GM23338 (cell line): Measurements from ENCODE around the gene COIL. TPM values are rescaled to one million over a fixed set of nuclear protein-coding genes. Genes with fewer than 3 reads are reported as not detected.

Experiments used
- ATAC-seq: fragments of 200-7000 bp; cut with Tn5 transposase; 3 replicates; pipeline ENCODE4 v1.9.1; 2020
- DNase-seq: peaks from one replicate; pipeline ENCODE4 v3.0.0-alpha.2; 2015; ENCODE audit warnings: low spot score
- H2AFZ ChIP-seq: fragments of 200-600 bp; sonication (generic); 2 replicates; pipeline ENCODE4 v1.8.0; 2016; ENCODE audit warnings: antibody characterized with exemption, mild to moderate bottlenecking, moderate library complexity
- H3F3A ChIP-seq: fragments of 200-600 bp; sonication (generic); replicated peaks from 2 replicates; pipeline ENCODE4 v1.8.0; 2017; ENCODE audit warnings: antibody characterized with exemption, mixed run types, low read depth
- H3K27ac ChIP-seq: fragments of 200-600 bp; sonication (generic); 2 replicates; pipeline ENCODE4 v1.6.1; 2016; ENCODE audit warnings: low read depth
- H3K27me3 ChIP-seq: fragments of 200-600 bp; sonication (generic); 2 replicates; pipeline ENCODE4 v1.8.0; 2016; ENCODE audit warnings: mild to moderate bottlenecking, mixed run types, moderate library complexity; ENCODE audit not compliant: insufficient read depth
- H3K36me3 ChIP-seq: fragments of 200-600 bp; sonication (generic); 2 replicates; pipeline ENCODE4 v1.8.0; 2016; ENCODE audit warnings: mild to moderate bottlenecking; ENCODE audit not compliant: insufficient read depth
- H3K4me1 ChIP-seq: fragments of 200-600 bp; sonication (generic); 2 replicates; pipeline ENCODE4 v1.8.0; 2016; ENCODE audit warnings: mild to moderate bottlenecking, moderate library complexity; ENCODE audit not compliant: insufficient read depth
- H3K4me2 ChIP-seq: fragments of 200-600 bp; sonication (generic); 2 replicates; pipeline ENCODE4 v1.7.1; 2017; ENCODE audit warnings: mixed run types
- H3K4me3 ChIP-seq: fragments of 200-600 bp; sonication (generic); 2 replicates; pipeline ENCODE4 v1.6.1; 2016; ENCODE audit warnings: mixed run types
- H3K79me2 ChIP-seq: fragments of 200-600 bp; sonication (generic); replicated peaks from 2 replicates; pipeline ENCODE4 v1.8.0; 2017; ENCODE audit warnings: mild to moderate bottlenecking; ENCODE audit not compliant: insufficient read depth
- H3K9me2 ChIP-seq: fragments of 200-600 bp; sonication (generic); 2 replicates; pipeline ENCODE4 v1.8.0; 2017; ENCODE audit not compliant: insufficient read depth
- H4K20me1 ChIP-seq: fragments of 200-600 bp; sonication (generic); replicated peaks from 2 replicates; pipeline ENCODE4 v1.8.0; 2017; ENCODE audit warnings: mild to moderate bottlenecking; ENCODE audit not compliant: insufficient read depth
- H3K27ac Mint-ChIP-seq: 2 replicates; pipeline ENCODE4 v1.8.0; 2020; ENCODE audit warnings: inconsistent platforms, mild to moderate bottlenecking, moderate library complexity, mixed read lengths
- H3K27me3 Mint-ChIP-seq: 3 replicates; pipeline ENCODE4 v1.8.0; 2022; ENCODE audit warnings: low read depth, mild to moderate bottlenecking, moderate library complexity, mixed read lengths, inconsistent platforms; ENCODE audit not compliant: insufficient read depth, poor library complexity
- H3K36me3 Mint-ChIP-seq: 3 replicates; pipeline ENCODE4 v1.8.0; 2021; ENCODE audit warnings: low read depth, mild to moderate bottlenecking, inconsistent platforms, moderate library complexity, mixed read lengths
- H3K4me1 Mint-ChIP-seq: 3 replicates; pipeline ENCODE4 v1.8.0; 2020; ENCODE audit warnings: mild to moderate bottlenecking, inconsistent platforms, mixed read lengths
- H3K4me3 Mint-ChIP-seq: 3 replicates; pipeline ENCODE4 v1.8.0; 2021; ENCODE audit warnings: moderate library complexity, mild to moderate bottlenecking, inconsistent platforms, mixed read lengths
- H3K9me3 Mint-ChIP-seq: 3 replicates; pipeline ENCODE4 v1.8.0; 2020; ENCODE audit warnings: moderate library complexity, mild to moderate bottlenecking, inconsistent platforms, mixed read lengths
- CREB1 ChIP-seq: fragments of 250-450 bp; sonication (Bioruptor Pico); IDR thresholded peaks from 2 replicates; pipeline ENCODE4 v1.5.0; 2020; ENCODE audit warnings: low read depth, mild to moderate bottlenecking, moderate library complexity
- EZH2 ChIP-seq: fragments of 200-600 bp; sonication (generic); IDR thresholded peaks from one replicate; pipeline ENCODE4 v1.8.0; 2017; ENCODE audit warnings: antibody characterized with exemption, mild to moderate bottlenecking, low read depth; ENCODE audit not compliant: unreplicated experiment
- EZH2phosphoT487 ChIP-seq: fragments of 200-600 bp; sonication (generic); IDR thresholded peaks from one replicate; pipeline ENCODE4 v1.8.1; 2018; ENCODE audit warnings: antibody characterized with exemption; ENCODE audit not compliant: unreplicated experiment
- JUNB ChIP-seq: IDR thresholded peaks from one replicate; pipeline ENCODE4 v1.6.1; 2016; ENCODE audit warnings: antibody characterized with exemption; ENCODE audit not compliant: unreplicated experiment
- NANOG ChIP-seq: IDR thresholded peaks from 2 replicates; pipeline ENCODE4 v1.6.1; 2016; ENCODE audit warnings: antibody characterized with exemption, borderline replicate concordance
- POLR2AphosphoS5 ChIP-seq: IDR thresholded peaks from 2 replicates; pipeline ENCODE4 v1.6.1; 2016; ENCODE audit warnings: antibody characterized with exemption, low read depth
- STAT1 ChIP-seq: IDR thresholded peaks from one replicate; pipeline ENCODE4 v1.6.1; 2016; ENCODE audit warnings: antibody characterized with exemption; ENCODE audit not compliant: unreplicated experiment
- ZNF114 ChIP-seq: fragments of 250-450 bp; sonication (Bioruptor Pico); IDR thresholded peaks from 2 replicates; pipeline ENCODE4 v1.5.0; 2020; ENCODE audit warnings: mild to moderate bottlenecking, moderate library complexity
- ZNF331 ChIP-seq: fragments of 250-450 bp; sonication (Bioruptor Pico); IDR thresholded peaks from 2 replicates; pipeline ENCODE4 v1.5.0; 2020; ENCODE audit warnings: low read depth, mild to moderate bottlenecking, moderate library complexity
- polyA plus RNA-seq: library from polyadenylated mRNA; unstranded; fragments of >200 nt; fragmentation: Nextera tagmentation; extraction: Ambion mirVana; gene quantifications from 2 replicates; pipeline ENCODE4 v1.2.1, GENCODE V29; 2016
- total RNA-seq: library from RNA; depleted of rRNA; stranded (reverse); fragments of >200 nt; shearing (Covaris generic); gene quantifications from 2 replicates; pipeline ENCODE4 v1.2.3, GENCODE V29; 2014
- TF ChIP-seq, protein P1 (sequence below): fragments of 250-450 bp; sonication (Bioruptor Pico); IDR thresholded peaks from 2 replicates; pipeline ENCODE4 v1.5.0; 2020; ENCODE audit warnings: mild to moderate bottlenecking, moderate library complexity
- TF ChIP-seq, protein P2 (sequence below): IDR thresholded peaks from one replicate; pipeline ENCODE4 v1.6.1; 2018; ENCODE audit warnings: antibody characterized with exemption; ENCODE audit not compliant: unreplicated experiment
- TF ChIP-seq, protein P3 (sequence below), 2 experiments: fragments of 200-600 bp in 1 of 2; sonication (generic) in 1 of 2; conservative IDR thresholded peaks; 2 replicates each; pipeline versions ENCODE4 v1.5.1 to v1.6.1; 2016 to 2017; ENCODE audit warnings: antibody characterized with exemption in 2 of 2, low read depth in 2 of 2, mild to moderate bottlenecking in 2 of 2, moderate library complexity in 1 of 2
- TF ChIP-seq, protein P4 (sequence below): IDR thresholded peaks from 2 replicates; pipeline ENCODE4 v1.6.1; 2016; ENCODE audit warnings: antibody characterized with exemption

COIL gene
- total and polyA plus RNA-seq, 2 experiments from 2014 or later, result 18.5 to 32.2 TPM

DNA sequence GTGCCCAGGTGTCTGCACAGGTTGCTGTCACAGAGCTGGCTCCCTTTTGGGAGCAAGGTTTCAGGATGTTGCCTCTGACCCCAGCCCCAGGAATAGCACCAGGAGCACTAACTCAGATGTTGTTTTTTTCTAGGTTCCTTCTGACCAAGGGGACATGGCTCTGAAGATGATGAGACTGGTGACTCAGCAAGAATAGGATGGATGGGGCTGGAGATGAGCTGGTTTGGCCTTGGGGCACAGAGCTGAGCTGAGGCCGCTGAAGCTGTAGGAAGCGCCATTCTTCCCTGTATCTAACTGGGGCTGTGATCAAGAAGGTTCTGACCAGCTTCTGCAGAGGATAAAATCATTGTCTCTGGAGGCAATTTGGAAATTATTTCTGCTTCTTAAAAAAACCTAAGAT, 45.2 kb upstream of the COIL start:
- Histone ChIP-seq H3K9me2 (peaks cover 4% of the 10 kb centered on the region; the same call in 1 of the 2 replicates), H3K36me3 (no peaks in the 10 kb centered on the region; the same call in none of the 2 replicates), H3F3A (no peaks in the 10 kb centered on the region), H3K27me3 (no peaks in the 10 kb centered on the region), H3K79me2 (no peaks in the 10 kb centered on the region), H2AFZ (no peak overlapping the region), H3K27ac (no peak overlapping the region), H3K4me1 (no peaks in the 10 kb centered on the region; the same call in 1 of the 2 replicates), H3K4me2 (no peak overlapping the region), H3K4me3 (no peak overlapping the region), H4K20me1 (no peaks in the 10 kb centered on the region)
- Mint-ChIP-seq H3K27ac (no peak overlapping the region), H3K36me3 (peaks cover 7% of the 10 kb centered on the region; the same call in 1 of the 3 replicates), H3K27me3 (peaks cover 7% of the 10 kb centered on the region), H3K4me3 (no peak overlapping the region), H3K9me3 (no peaks in the 10 kb centered on the region), H3K4me1 (peaks cover 13% of the 10 kb centered on the region)
- TF ChIP-seq POLR2AphosphoS5 (no peak), CREB1 (CRISPR knock-in tag) (no peak), STAT1 (no peak), ZNF114 (CRISPR knock-in tag) (no peak), EZH2phosphoT487 (no peak), NANOG (no peak), EZH2 (no peak), JUNB (no peak), ZNF331 (no peak)
- TF ChIP-seq, protein P1, sequence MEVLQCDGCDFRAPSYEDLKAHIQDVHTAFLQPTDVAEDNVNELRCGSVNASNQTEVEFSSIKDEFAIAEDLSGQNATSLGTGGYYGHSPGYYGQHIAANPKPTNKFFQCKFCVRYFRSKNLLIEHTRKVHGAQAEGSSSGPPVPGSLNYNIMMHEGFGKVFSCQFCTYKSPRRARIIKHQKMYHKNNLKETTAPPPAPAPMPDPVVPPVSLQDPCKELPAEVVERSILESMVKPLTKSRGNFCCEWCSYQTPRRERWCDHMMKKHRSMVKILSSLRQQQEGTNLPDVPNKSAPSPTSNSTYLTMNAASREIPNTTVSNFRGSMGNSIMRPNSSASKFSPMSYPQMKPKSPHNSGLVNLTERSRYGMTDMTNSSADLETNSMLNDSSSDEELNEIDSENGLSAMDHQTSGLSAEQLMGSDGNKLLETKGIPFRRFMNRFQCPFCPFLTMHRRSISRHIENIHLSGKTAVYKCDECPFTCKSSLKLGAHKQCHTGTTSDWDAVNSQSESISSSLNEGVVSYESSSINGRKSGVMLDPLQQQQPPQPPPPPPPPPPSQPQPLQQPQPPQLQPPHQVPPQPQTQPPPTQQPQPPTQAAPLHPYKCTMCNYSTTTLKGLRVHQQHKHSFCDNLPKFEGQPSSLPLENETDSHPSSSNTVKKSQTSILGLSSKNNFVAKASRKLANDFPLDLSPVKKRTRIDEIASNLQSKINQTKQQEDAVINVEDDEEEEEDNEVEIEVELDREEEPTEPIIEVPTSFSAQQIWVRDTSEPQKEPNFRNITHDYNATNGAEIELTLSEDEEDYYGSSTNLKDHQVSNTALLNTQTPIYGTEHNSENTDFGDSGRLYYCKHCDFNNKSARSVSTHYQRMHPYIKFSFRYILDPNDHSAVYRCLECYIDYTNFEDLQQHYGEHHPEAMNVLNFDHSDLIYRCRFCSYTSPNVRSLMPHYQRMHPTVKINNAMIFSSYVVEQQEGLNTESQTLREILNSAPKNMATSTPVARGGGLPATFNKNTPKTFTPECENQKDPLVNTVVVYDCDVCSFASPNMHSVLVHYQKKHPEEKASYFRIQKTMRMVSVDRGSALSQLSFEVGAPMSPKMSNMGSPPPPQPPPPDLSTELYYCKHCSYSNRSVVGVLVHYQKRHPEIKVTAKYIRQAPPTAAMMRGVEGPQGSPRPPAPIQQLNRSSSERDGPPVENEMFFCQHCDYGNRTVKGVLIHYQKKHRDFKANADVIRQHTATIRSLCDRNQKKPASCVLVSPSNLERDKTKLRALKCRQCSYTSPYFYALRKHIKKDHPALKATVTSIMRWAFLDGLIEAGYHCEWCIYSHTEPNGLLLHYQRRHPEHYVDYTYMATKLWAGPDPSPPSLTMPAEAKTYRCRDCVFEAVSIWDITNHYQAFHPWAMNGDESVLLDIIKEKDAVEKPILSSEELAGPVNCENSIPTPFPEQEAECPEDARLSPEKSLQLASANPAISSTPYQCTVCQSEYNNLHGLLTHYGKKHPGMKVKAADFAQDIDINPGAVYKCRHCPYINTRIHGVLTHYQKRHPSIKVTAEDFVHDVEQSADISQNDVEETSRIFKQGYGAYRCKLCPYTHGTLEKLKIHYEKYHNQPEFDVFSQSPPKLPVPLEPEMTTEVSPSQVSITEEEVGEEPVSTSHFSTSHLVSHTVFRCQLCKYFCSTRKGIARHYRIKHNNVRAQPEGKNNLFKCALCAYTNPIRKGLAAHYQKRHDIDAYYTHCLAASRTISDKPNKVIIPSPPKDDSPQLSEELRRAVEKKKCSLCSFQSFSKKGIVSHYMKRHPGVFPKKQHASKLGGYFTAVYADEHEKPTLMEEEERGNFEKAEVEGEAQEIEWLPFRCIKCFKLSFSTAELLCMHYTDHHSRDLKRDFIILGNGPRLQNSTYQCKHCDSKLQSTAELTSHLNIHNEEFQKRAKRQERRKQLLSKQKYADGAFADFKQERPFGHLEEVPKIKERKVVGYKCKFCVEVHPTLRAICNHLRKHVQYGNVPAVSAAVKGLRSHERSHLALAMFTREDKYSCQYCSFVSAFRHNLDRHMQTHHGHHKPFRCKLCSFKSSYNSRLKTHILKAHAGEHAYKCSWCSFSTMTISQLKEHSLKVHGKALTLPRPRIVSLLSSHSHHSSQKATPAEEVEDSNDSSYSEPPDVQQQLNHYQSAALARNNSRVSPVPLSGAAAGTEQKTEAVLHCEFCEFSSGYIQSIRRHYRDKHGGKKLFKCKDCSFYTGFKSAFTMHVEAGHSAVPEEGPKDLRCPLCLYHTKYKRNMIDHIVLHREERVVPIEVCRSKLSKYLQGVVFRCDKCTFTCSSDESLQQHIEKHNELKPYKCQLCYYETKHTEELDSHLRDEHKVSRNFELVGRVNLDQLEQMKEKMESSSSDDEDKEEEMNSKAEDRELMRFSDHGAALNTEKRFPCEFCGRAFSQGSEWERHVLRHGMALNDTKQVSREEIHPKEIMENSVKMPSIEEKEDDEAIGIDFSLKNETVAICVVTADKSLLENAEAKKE (CRISPR knock-in tag), result no peak
- TF ChIP-seq, protein P2, sequence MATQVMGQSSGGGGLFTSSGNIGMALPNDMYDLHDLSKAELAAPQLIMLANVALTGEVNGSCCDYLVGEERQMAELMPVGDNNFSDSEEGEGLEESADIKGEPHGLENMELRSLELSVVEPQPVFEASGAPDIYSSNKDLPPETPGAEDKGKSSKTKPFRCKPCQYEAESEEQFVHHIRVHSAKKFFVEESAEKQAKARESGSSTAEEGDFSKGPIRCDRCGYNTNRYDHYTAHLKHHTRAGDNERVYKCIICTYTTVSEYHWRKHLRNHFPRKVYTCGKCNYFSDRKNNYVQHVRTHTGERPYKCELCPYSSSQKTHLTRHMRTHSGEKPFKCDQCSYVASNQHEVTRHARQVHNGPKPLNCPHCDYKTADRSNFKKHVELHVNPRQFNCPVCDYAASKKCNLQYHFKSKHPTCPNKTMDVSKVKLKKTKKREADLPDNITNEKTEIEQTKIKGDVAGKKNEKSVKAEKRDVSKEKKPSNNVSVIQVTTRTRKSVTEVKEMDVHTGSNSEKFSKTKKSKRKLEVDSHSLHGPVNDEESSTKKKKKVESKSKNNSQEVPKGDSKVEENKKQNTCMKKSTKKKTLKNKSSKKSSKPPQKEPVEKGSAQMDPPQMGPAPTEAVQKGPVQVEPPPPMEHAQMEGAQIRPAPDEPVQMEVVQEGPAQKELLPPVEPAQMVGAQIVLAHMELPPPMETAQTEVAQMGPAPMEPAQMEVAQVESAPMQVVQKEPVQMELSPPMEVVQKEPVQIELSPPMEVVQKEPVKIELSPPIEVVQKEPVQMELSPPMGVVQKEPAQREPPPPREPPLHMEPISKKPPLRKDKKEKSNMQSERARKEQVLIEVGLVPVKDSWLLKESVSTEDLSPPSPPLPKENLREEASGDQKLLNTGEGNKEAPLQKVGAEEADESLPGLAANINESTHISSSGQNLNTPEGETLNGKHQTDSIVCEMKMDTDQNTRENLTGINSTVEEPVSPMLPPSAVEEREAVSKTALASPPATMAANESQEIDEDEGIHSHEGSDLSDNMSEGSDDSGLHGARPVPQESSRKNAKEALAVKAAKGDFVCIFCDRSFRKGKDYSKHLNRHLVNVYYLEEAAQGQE, result no peak
- TF ChIP-seq, protein P3, sequence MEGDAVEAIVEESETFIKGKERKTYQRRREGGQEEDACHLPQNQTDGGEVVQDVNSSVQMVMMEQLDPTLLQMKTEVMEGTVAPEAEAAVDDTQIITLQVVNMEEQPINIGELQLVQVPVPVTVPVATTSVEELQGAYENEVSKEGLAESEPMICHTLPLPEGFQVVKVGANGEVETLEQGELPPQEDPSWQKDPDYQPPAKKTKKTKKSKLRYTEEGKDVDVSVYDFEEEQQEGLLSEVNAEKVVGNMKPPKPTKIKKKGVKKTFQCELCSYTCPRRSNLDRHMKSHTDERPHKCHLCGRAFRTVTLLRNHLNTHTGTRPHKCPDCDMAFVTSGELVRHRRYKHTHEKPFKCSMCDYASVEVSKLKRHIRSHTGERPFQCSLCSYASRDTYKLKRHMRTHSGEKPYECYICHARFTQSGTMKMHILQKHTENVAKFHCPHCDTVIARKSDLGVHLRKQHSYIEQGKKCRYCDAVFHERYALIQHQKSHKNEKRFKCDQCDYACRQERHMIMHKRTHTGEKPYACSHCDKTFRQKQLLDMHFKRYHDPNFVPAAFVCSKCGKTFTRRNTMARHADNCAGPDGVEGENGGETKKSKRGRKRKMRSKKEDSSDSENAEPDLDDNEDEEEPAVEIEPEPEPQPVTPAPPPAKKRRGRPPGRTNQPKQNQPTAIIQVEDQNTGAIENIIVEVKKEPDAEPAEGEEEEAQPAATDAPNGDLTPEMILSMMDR (conservative IDR thresholded peaks at IDR 0.05; ENCODE audit: low read depth in 2 of 2), result no peak
- TF ChIP-seq, protein P4, sequence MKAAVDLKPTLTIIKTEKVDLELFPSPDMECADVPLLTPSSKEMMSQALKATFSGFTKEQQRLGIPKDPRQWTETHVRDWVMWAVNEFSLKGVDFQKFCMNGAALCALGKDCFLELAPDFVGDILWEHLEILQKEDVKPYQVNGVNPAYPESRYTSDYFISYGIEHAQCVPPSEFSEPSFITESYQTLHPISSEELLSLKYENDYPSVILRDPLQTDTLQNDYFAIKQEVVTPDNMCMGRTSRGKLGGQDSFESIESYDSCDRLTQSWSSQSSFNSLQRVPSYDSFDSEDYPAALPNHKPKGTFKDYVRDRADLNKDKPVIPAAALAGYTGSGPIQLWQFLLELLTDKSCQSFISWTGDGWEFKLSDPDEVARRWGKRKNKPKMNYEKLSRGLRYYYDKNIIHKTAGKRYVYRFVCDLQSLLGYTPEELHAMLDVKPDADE, result no peak
- DNase-seq, result no peak
- no peak for ATAC-seq
